OCI-LY3 (cell line): ENCODE measurements around the gene PPWD1.

Source experiments
- H2AFZ ChIP-seq: fragments of 200-600, 300-600 bp; shearing (Covaris generic); 2 replicates; pipeline ENCODE4 v1.6.0; 2014; ENCODE audit warnings: antibody characterized with exemption, low read depth, low read length
- H3K27ac ChIP-seq: fragments of 200-600, 300-600 bp; sonication (generic); 2 replicates; pipeline ENCODE4 v1.5.1; 2014; ENCODE audit warnings: mild to moderate bottlenecking, low read length, moderate library complexity, mixed read lengths
- H3K27me3 ChIP-seq: fragments of 200-600, 300-600 bp; sonication (generic); 2 replicates; pipeline ENCODE4 v1.6.1; 2014; ENCODE audit warnings: low read depth, low read length, mixed read lengths
- H3K36me3 ChIP-seq: fragments of 200-600, 300-600 bp; sonication (generic); replicated peaks from 2 replicates; pipeline ENCODE3; 2014; ENCODE audit warnings: low read depth, low read length, mixed read lengths
- H3K4me1 ChIP-seq: fragments of 300-600, 200-600 bp; sonication (generic); 2 replicates; pipeline ENCODE4 v1.6.1; 2014; ENCODE audit warnings: low read length, mixed read lengths
- H3K4me2 ChIP-seq: fragments of 200-600, 300-600 bp; sonication (generic); 2 replicates; pipeline ENCODE4 v1.6.1; 2014; ENCODE audit warnings: low read length, mixed read lengths
- H3K4me3 ChIP-seq: fragments of 300-600, 200-600 bp; sonication (generic); 2 replicates; pipeline ENCODE4 v1.5.1; 2014; ENCODE audit warnings: antibody characterized with exemption, mild to moderate bottlenecking, low read length, moderate library complexity
- H3K79me2 ChIP-seq: fragments of 300-600, 200-600 bp; shearing (Covaris generic); 2 replicates; pipeline ENCODE4 v1.6.1; 2014; ENCODE audit warnings: mild to moderate bottlenecking, low read length, mixed read lengths
- H3K9ac ChIP-seq: fragments of 300-600, 200-600 bp; shearing (Covaris generic); 2 replicates; pipeline ENCODE4 v1.6.0; 2014; ENCODE audit warnings: mild to moderate bottlenecking, low read length, moderate library complexity
- H3K9me3 ChIP-seq: fragments of 200-600, 300-600 bp; shearing (Covaris generic); 2 replicates; pipeline ENCODE4 v1.6.1; 2014; ENCODE audit warnings: low read length, mixed read lengths; ENCODE audit not compliant: insufficient read depth
- H4K20me1 ChIP-seq: fragments of 200-600, 300-600 bp; sonication (generic); 2 replicates; pipeline ENCODE4 v1.6.1; 2016; ENCODE audit warnings: low read length, mixed read lengths; ENCODE audit not compliant: insufficient read depth
- CTCF ChIP-seq: fragments of 200-600, 300-600 bp; sonication (generic); IDR thresholded peaks from 2 replicates; pipeline ENCODE4 v1.5.1; 2014; ENCODE audit warnings: antibody characterized with exemption, low read length, low read depth
- EZH2phosphoT487 ChIP-seq: fragments of 200-600 bp; shearing (Covaris generic); IDR thresholded peaks from 2 replicates; pipeline ENCODE4 v1.6.1; 2018; ENCODE audit warnings: antibody characterized with exemption, mixed run types, low read depth

The PPWD1 gene

GRCh38 chr5:65553941-65554340 lies 9.2 kb upstream of the PPWD1 start:
- no peak overlapping the region for H3K27ac ChIP-seq
- H3K4me3 ChIP-seq: no peak overlapping the region
- no peak overlapping the region for H3K9ac ChIP-seq
- H3K9me3 ChIP-seq: no peaks in the 10 kb centered on the region
- H3K36me3 ChIP-seq: peaks cover 11% of the 10 kb centered on the region
- H3K4me2 ChIP-seq: no peak overlapping the region
- no peaks in the 10 kb centered on the region for H3K27me3 ChIP-seq
- no peak overlapping the region for H2AFZ ChIP-seq
- no peaks in the 10 kb centered on the region for H3K79me2 ChIP-seq
- H3K4me1 ChIP-seq: no peaks in the 10 kb centered on the region
- TF ChIP-seq CTCF: no peak
- no peak for TF ChIP-seq EZH2phosphoT487
- no peaks in the 10 kb centered on the region for H4K20me1 ChIP-seq

DNA sequence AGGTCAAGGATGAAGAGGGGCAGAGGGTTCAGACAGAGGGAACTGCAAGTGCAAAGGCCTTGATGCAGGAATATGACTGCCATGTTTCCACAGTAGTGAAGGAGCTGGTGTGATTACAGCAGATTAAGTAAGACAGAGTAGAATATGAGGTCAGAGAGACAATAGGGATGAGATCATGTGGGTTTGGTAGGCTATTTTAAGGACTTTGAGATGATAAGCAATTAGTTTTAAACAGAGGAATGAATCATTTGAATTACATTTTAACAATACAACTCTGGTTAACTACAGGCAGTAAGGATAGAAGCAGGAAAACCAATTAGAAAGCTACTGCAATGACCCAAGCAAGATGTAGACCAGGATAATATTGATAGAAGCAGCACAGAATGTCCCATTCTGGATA lies 7.8 kb upstream of the PPWD1 start:
- no peak for TF ChIP-seq EZH2phosphoT487
- TF ChIP-seq CTCF: no peak
- Histone ChIP-seq H3K4me1 (no peaks in the 10 kb centered on the region), H3K27ac (no peak overlapping the region), H2AFZ (no peak overlapping the region), H3K36me3 (peaks cover 12% of the 10 kb centered on the region), H3K79me2 (peaks cover 3% of the 10 kb centered on the region; the same call in 1 of the 2 replicates), H3K4me2 (no peak overlapping the region), H4K20me1 (no peaks in the 10 kb centered on the region), H3K27me3 (no peaks in the 10 kb centered on the region), H3K9ac (no peak overlapping the region), H3K9me3 (no peaks in the 10 kb centered on the region), H3K4me3 (no peak overlapping the region)

- Histone ChIP-seq H2AFZ (no peak overlapping the region), H3K4me3 (no peak overlapping the region), H3K4me1 (no peaks in the 10 kb centered on the region), H3K27ac (no peak overlapping the region), H3K4me2 (no peak overlapping the region), H3K79me2 (peaks cover 9% of the 10 kb centered on the region), H4K20me1 (no peaks in the 10 kb centered on the region), H3K36me3 (peaks cover 17% of the 10 kb centered on the region), H3K9me3 (no peaks in the 10 kb centered on the region), H3K27me3 (no peaks in the 10 kb centered on the region), H3K9ac (no peak overlapping the region)
- TF ChIP-seq EZH2phosphoT487 (no peak), CTCF (no peak)
Measured at GRCh38 chr5:65556181-65556580, 6.9 kb upstream of the PPWD1 start.

DNA sequence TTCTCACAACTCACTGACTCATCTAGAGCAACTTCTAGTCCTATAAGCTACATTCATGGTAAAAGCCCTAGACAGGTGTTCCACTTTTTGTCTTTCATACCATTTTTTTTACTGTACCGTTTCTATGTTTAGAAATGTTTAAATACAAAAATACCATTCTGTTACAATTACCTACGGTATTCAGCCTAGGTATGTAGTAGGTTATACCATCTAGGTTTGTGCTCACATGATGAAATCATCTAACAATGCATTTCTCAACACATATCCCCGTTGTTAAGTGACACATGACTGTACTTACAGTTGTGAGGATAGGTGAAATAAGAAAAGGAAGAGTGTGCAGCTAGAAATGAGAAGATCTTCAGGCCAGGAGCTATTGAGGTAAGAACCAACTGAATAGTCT lies 6.4 kb upstream of the PPWD1 start:
- Histone ChIP-seq H3K79me2 (peaks cover 15% of the 10 kb centered on the region), H3K36me3 (peaks cover 17% of the 10 kb centered on the region), H3K4me2 (no peak overlapping the region), H3K9ac (no peak overlapping the region), H3K4me3 (no peak overlapping the region), H3K27me3 (no peaks in the 10 kb centered on the region), H3K9me3 (no peaks in the 10 kb centered on the region), H3K27ac (no peak overlapping the region), H2AFZ (no peak overlapping the region), H3K4me1 (peaks cover 3% of the 10 kb centered on the region), H4K20me1 (no peaks in the 10 kb centered on the region)
- no peak for TF ChIP-seq CTCF
- no peak for TF ChIP-seq EZH2phosphoT487
